Kidney (tissue), 14 donors: ENCODE measurements around the gene LEKR1. TPM values are rescaled to one million over a fixed set of nuclear protein-coding genes. Genes with fewer than 3 reads are reported as not detected.
"Not testable (repeated sequence)": the region's sequence is repeated elsewhere in the genome, so short reads cannot be mapped to it uniquely, and the experiment has no call there.

Experiments used
- DNase-seq, 5 donors: peaks; one replicate each; pipeline ENCODE4 v3.0.0-alpha.2; 2013 to 2020
- FAIRE-seq: peaks from 2 replicates; lab custom pipeline; 2012; peaks lifted over from hg19 to GRCh38; lab: Jason Lieb, UNC
- H3K27ac ChIP-seq, 2 donors: one replicate each; pipeline ENCODE4 v1.7.0; 2013; ENCODE audit warnings: low read depth in 2 of 2, low read length in 2 of 2, inconsistent platforms in 1 of 2
- H3K27me3 ChIP-seq: one replicate; pipeline ENCODE4 v1.7.1; 2013; ENCODE audit warnings: low read length, inconsistent platforms; ENCODE audit not compliant: control insufficient read depth, insufficient read depth
- H3K36me3 ChIP-seq, 3 donors: one replicate each; pipeline versions ENCODE4 v1.7.0 to v1.7.1; 2013; ENCODE audit warnings: low read length in 3 of 3, control low read depth in 1 of 3, inconsistent platforms in 1 of 3; ENCODE audit not compliant: insufficient read depth in 3 of 3, control insufficient read depth in 2 of 3
- H3K4me1 ChIP-seq, 3 donors: one replicate each; pipeline versions ENCODE4 v1.7.0 to v1.7.1; 2013; ENCODE audit warnings: low read length in 3 of 3, inconsistent platforms in 1 of 3, low read depth in 1 of 3; ENCODE audit not compliant: control insufficient read depth in 2 of 3, insufficient read depth in 2 of 3
- H3K4me3 ChIP-seq, 3 donors: one replicate each; pipeline versions ENCODE4 v1.7.0 to v1.8.1; 2013; ENCODE audit warnings: low read length in 3 of 3, control low read depth in 1 of 3, inconsistent platforms in 1 of 3
- H3K9ac ChIP-seq, 3 donors: one replicate each; pipeline versions ENCODE4 v1.7.0 to v1.7.1; 2013; ENCODE audit warnings: low read length in 3 of 3, control low read depth in 1 of 3, inconsistent platforms in 1 of 3
- H3K9me3 ChIP-seq, 3 donors: one replicate each; pipeline versions ENCODE4 v1.7.0 to v1.7.1; 2013; ENCODE audit warnings: low read length in 3 of 3, control low read depth in 1 of 3, inconsistent platforms in 1 of 3; ENCODE audit not compliant: control insufficient read depth in 2 of 3, insufficient read depth in 1 of 3
- CTCF ChIP-seq: IDR thresholded peaks from 3 replicates; pipeline ENCODE4 v1.5.1; 2012; ENCODE audit warnings: mild to moderate bottlenecking, moderate library complexity, borderline replicate concordance; ENCODE audit not compliant: insufficient read depth; ENCODE audit errors: extremely low read depth
- intact Hi-C: fragments of 100-400 bp; cut with DNase I; formaldehyde crosslinking; loops from one replicate; pipeline ENCODE4 v1.11.1; 2022
- polyA plus RNA-seq: library from polyadenylated mRNA; stranded (reverse); fragments of 350-450 nt; fragmentation: Illumina TruSeq; extraction: RNeasy Lipid Tissue Mini Kit (QIAGEN cat#74804); gene quantifications from one replicate; pipeline ENCODE4 v1.2.3, GENCODE V29; 2014; ENCODE audit warnings: low read depth, low replicate concordance; ENCODE audit not compliant: insufficient read depth
- total RNA-seq: library from RNA; stranded (reverse); fragmentation: NEBNext Ultra II Directional; extraction: Animal tissue kit (Norgen Biotek cat#: 25700); gene quantifications from one replicate; pipeline ENCODE4 v1.2.1, GENCODE V29; 2021
- donor health status: control.
- donor health status: control.
- donor health status: control.
- donor health status: control.
- donor health status: control.
- donor health status: DM: yes; HTN: yes; CAD: no.
- donor health status: Normal renal cell carcinoma (clear cell type).

Gene LEKR1
- total and polyA plus RNA-seq, 2 donors from 2014 or later: 1.6 to 1.8 TPM

- no peaks in the 10 kb centered on the region for H3K36me3 ChIP-seq
- H3K27me3 ChIP-seq: no peaks in the 10 kb centered on the region
- no peak overlapping the region for H3K9ac ChIP-seq
- no peaks in the 10 kb centered on the region for H3K9me3 ChIP-seq
- no peak overlapping the region for H3K4me3 ChIP-seq
- H3K4me1 ChIP-seq: no peaks in the 10 kb centered on the region
- TF ChIP-seq CTCF: no peak
- DNase-seq (no peak), FAIRE-seq (no peak)
- no peak overlapping the region for H3K27ac ChIP-seq
- intact Hi-C loops: no loop called here
Measured at GRCh38 chr3:156963096-156963495, 136.9 kb downstream of the LEKR1 start.

GRCh38 chr3:156964577-156964976 lies 138.4 kb downstream of the LEKR1 start:
- Histone ChIP-seq H3K9me3 (no peaks in the 10 kb centered on the region), H3K27ac (no peak overlapping the region), H3K27me3 (no peaks in the 10 kb centered on the region), H3K9ac (no peak overlapping the region), H3K4me1 (no peaks in the 10 kb centered on the region), H3K36me3 (no peaks in the 10 kb centered on the region), H3K4me3 (no peak overlapping the region)
- FAIRE-seq (no peak), DNase-seq (no peak)
- no peak for TF ChIP-seq CTCF
- intact Hi-C loops: no loop called here

GRCh38 chr3:156966349-156966748 lies 140.2 kb downstream of the LEKR1 start:
- H3K27ac ChIP-seq, H3K9ac ChIP-seq, H3K4me3 ChIP-seq, H3K27me3 ChIP-seq, H3K9me3 ChIP-seq, FAIRE-seq, H3K36me3 ChIP-seq, DNase-seq, intact Hi-C loops, H3K4me1 ChIP-seq: not testable (repeated sequence)

- intact Hi-C loops: no loop called here
- TF ChIP-seq CTCF: no peak
- Histone ChIP-seq H3K4me1 (no peaks in the 10 kb centered on the region), H3K36me3 (no peaks in the 10 kb centered on the region), H3K9me3 (no peaks in the 10 kb centered on the region), H3K9ac (no peak overlapping the region), H3K27me3 (no peaks in the 10 kb centered on the region), H3K4me3 (no peak overlapping the region), H3K27ac (no peak overlapping the region)
- FAIRE-seq (no peak), DNase-seq (no peak)
Measured at GRCh38 chr3:156973954-156974353, 147.8 kb downstream of the LEKR1 start.
